ENCODE data around the gene SPEG. TPM values are rescaled to one million over a fixed set of nuclear protein-coding genes. Genes with fewer than 3 reads are reported as not detected.

The SPEG gene
- total and polyA plus RNA-seq, 2 of the 13 experiments (the other 11 are each of a cell fraction or from before 2014, with no cell fraction given) = 0.18 to 0.24 TPM

GRCh38 chr2:219448099-219448775, 13.6 kb downstream of the SPEG start (continued):
- no peak for TF ChIP-seq ZBTB20 (CRISPR knock-in tag; IDR thresholded peaks at IDR 0.05; ENCODE audit: borderline replicate concordance, low read depth)
- no peak for TF ChIP-seq NR2C2 (CRISPR knock-in tag; IDR thresholded peaks at IDR 0.05; ENCODE audit: borderline replicate concordance)
- no peak for TF ChIP-seq NBN (conservative IDR thresholded peaks at IDR 0.05)
- TF ChIP-seq ARNT2 (CRISPR knock-in tag; IDR thresholded peaks at IDR 0.05; ENCODE audit: low read depth) = 0 out of 2 replicates have a peak, but pooled peaks have one; percentile 26
- 0 out of 2 replicates have a peak, but pooled peaks have one; percentile 33 for TF ChIP-seq ARID4A (CRISPR knock-in tag; IDR thresholded peaks at IDR 0.05; ENCODE audit: borderline replicate concordance)
- TF ChIP-seq ZNF761 (CRISPR knock-in tag; conservative IDR thresholded peaks at IDR 0.05) = no peak
- no peak for TF ChIP-seq STAT6 (CRISPR knock-in tag; IDR thresholded peaks at IDR 0.05; ENCODE audit: borderline replicate concordance)
- TF ChIP-seq ZSCAN21 (CRISPR knock-in tag; IDR thresholded peaks at IDR 0.05; ENCODE audit: borderline replicate concordance) = peak; percentile 68; the same call in 1 of the 2 replicates
- no peak for TF ChIP-seq PTBP1 (IDR thresholded peaks at IDR 0.05; ENCODE audit: low read depth, low read length, poor library complexity, severe bottlenecking)
- no peak for TF ChIP-seq KLF15 (CRISPR knock-in tag; IDR thresholded peaks at IDR 0.05; ENCODE audit: borderline replicate concordance)
- no peak for TF ChIP-seq KMT2A (CRISPR knock-in tag; IDR thresholded peaks at IDR 0.05)
- 0 out of 2 replicates have a peak, but pooled peaks have one; percentile 39 for TF ChIP-seq FOXC1 (CRISPR knock-in tag; IDR thresholded peaks at IDR 0.05; ENCODE audit: borderline replicate concordance)
- TF ChIP-seq CHCHD3 (CRISPR knock-in tag; IDR thresholded peaks at IDR 0.05) = no peak
- TF ChIP-seq GABPA (IDR thresholded peaks at IDR 0.05; ENCODE audit: low read depth, low read length) = no peak
- TF ChIP-seq GABPA (CRISPR knock-in tag; IDR thresholded peaks at IDR 0.05; ENCODE audit: low read depth) = no peak
- no peak for TF ChIP-seq ZNF747 (CRISPR knock-in tag; IDR thresholded peaks at IDR 0.05; ENCODE audit: borderline replicate concordance)
- TF ChIP-seq SRSF4 (IDR thresholded peaks at IDR 0.05; ENCODE audit: low read depth, low read length, poor library complexity, severe bottlenecking) = no peak
- no peak for TF ChIP-seq FOSL2 (CRISPR knock-in tag; IDR thresholded peaks at IDR 0.05)
- TF ChIP-seq ONECUT2 (CRISPR knock-in tag; IDR thresholded peaks at IDR 0.05) = no peak
- 0 out of 2 replicates have a peak, but pooled peaks have one; percentile 42 for TF ChIP-seq REXO4 (CRISPR knock-in tag; IDR thresholded peaks at IDR 0.05; ENCODE audit: borderline replicate concordance)
- peak; percentile 43; the same call in 1 of the 2 replicates for TF ChIP-seq MTA1 (CRISPR knock-in tag; IDR thresholded peaks at IDR 0.05; ENCODE audit: borderline replicate concordance)
- TF ChIP-seq NFATC3 (CRISPR knock-in tag; IDR thresholded peaks at IDR 0.05) = no peak
- peak; percentile 94; the same call in 1 of the 2 replicates for TF ChIP-seq MTF2 (CRISPR knock-in tag; IDR thresholded peaks at IDR 0.05; ENCODE audit: borderline replicate concordance)
- TF ChIP-seq ZNF546 (CRISPR knock-in tag; conservative IDR thresholded peaks at IDR 0.05) = no peak
